CD4-positive, alpha-beta T cell treated with Interleukin-17A for 4 hours (primary cell): ENCODE data around the gene FBXO31.
"Not testable (repeated sequence)": the region's sequence is repeated elsewhere in the genome, so short reads cannot be mapped to it uniquely, and the experiment has no call there.

Experiments used
- DNase-seq: peaks from one replicate; pipeline ENCODE4 v3.0.0-alpha.2; 2020; ENCODE audit warnings: mixed read lengths

Gene FBXO31

GRCh38 chr16:87411375-87412271 lies 28.0 kb upstream of the FBXO31 start:
- DNase-seq: no peak

- DNase-seq: no peak
These were observed 27.4 kb upstream of the FBXO31 start for GRCh38 chr16:87410968-87411367.

GRCh38 chr16:87410530-87410929 lies 27.0 kb upstream of the FBXO31 start:
- no peak for DNase-seq

GRCh38 chr16:87409781-87410180 lies 26.2 kb upstream of the FBXO31 start:
- no peak for DNase-seq

GRCh38 chr16:87409153-87409552 lies 25.6 kb upstream of the FBXO31 start:
- DNase-seq: no peak

GRCh38 chr16:87407511-87408112 lies 24.0 kb upstream of the FBXO31 start:
- peak; percentile 21 for DNase-seq

GRCh38 chr16:87406495-87407088 lies 23.0 kb upstream of the FBXO31 start:
- no peak for DNase-seq

- DNase-seq: no peak
These were observed 21.4 kb upstream of the FBXO31 start for GRCh38 chr16:87404764-87405625.

- DNase-seq: no peak
These were observed 11.7 kb upstream of the FBXO31 start for GRCh38 chr16:87395181-87395842.

GRCh38 chr16:87393680-87394055 lies 10.1 kb upstream of the FBXO31 start:
- no peak for DNase-seq

GRCh38 chr16:87392821-87393679 lies 9.5 kb upstream of the FBXO31 start:
- DNase-seq: peak; percentile 52

GRCh38 chr16:87391950-87392820 lies 8.6 kb upstream of the FBXO31 start, which contains the start of gene MAP1LC3B:
MAP1LC3B (plus strand) TSS chr16:87392336; CDS start chr16:87392428, 92 bp downstream.
- DNase-seq: peak; percentile 98

GRCh38 chr16:87391324-87391949 lies 7.9 kb upstream of the FBXO31 start:
- DNase-seq: peak; percentile 32

GRCh38 chr16:87390641-87391323 lies 7.2 kb upstream of the FBXO31 start:
- no peak for DNase-seq

GRCh38 chr16:87389914-87390313 lies 6.3 kb upstream of the FBXO31 start:
- not testable (repeated sequence) for DNase-seq

GRCh38 chr16:87389245-87389644 lies 5.7 kb upstream of the FBXO31 start:
- no peak for DNase-seq

GRCh38 chr16:87388818-87389134 lies 5.2 kb upstream of the FBXO31 start:
- no peak for DNase-seq

- peak; percentile 87 for DNase-seq
These were observed 4.6 kb upstream of the FBXO31 start for GRCh38 chr16:87387942-87388817.
